Posterior vena cava (tissue), 2 donors: ENCODE results near the gene COL9A3. TPM values are rescaled to one million over a fixed set of nuclear protein-coding genes. Genes with fewer than 3 reads are reported as not detected.
"Not testable (repeated sequence)": the region's sequence is repeated elsewhere in the genome, so short reads cannot be mapped to it uniquely, and the experiment has no call there.

Source experiments
- DNase-seq: peaks from one replicate; pipeline ENCODE4 v3.0.0-alpha.2; 2020; ENCODE audit warnings: low spot score
- intact Hi-C, 2 donors: fragments of 100-400 bp; cut with DNase I; formaldehyde crosslinking; loops; one replicate each; pipeline versions ENCODE4 v1.14.1 to v1.14.2; 2022 to 2023
- total RNA-seq, 2 donors: library from RNA; stranded (reverse); fragmentation: NEBNext Ultra II Directional; extraction: Animal tissue kit (Norgen Biotek cat#: 25700); gene quantifications; one replicate each; pipeline ENCODE4 v1.2.1, GENCODE V29; 2021
- donor health status: DM: yes; HTN: yes; CAD: no.
- donor health status: DM: yes; HTN: yes; CAD: no.

Gene COL9A3
- total RNA-seq, 2 donors from 2014 or later = 1.0 to 1.9 TPM

GRCh38 chr20:62839261-62839660, 22.4 kb downstream of the COL9A3 start:
- intact Hi-C loops = no loop called here
- DNase-seq = no peak

GRCh38 chr20:62839816-62840215, 23.0 kb downstream of the COL9A3 start:
- intact Hi-C loops = no loop called here
- peak; percentile 51 for DNase-seq

GRCh38 chr20:62840244-62841197, 23.7 kb downstream of the COL9A3 start:
- DNase-seq = peak; percentile 58
- intact Hi-C loops = no loop called here

DNA sequence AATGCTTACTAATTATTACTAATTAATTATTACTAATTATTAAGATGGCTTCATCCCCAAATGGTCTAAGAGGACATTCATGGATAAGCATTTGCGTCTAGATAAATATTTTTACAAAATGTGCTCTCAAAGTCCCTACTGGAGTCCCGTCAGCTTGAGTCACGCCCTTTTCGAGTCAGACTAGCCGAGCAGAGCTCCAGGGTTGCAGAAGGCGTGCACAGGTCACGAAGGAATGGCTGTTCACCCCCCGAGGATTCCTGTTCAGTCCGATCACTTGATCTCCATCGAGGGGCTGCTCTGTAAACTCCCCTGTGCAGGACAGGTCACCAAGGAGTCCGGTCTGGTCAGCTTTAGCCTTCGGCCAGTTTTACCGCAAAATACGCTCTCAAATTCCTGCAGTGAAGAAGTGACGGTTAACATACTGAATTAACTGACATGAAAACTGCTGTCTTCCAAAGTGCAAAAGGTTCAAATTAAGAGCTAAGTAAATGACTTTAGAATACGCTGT, 24.9 kb downstream of the COL9A3 start:
- DNase-seq = no peak
- intact Hi-C loops = no loop called here

DNA sequence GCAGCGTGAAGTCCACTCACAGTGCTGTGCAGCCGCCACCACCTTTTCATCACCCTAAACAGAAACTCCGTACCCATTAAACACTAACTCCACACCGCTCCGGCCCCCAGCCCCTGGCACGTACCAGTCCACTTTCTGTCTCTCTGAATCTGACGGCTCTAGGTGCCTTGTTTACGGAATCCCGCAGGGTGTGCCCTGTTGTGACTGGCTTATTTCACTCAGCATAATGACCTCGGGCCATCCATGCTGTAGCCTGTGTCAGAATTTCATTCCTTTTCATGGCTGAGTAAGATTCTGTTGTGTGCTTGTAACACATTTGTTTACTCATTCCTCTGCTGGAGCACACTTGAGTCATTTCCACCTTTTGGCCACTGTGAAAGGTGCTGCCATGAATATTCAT, 26.8 kb downstream of the COL9A3 start:
- DNase-seq = no peak
- intact Hi-C loops = no loop called here

DNA sequence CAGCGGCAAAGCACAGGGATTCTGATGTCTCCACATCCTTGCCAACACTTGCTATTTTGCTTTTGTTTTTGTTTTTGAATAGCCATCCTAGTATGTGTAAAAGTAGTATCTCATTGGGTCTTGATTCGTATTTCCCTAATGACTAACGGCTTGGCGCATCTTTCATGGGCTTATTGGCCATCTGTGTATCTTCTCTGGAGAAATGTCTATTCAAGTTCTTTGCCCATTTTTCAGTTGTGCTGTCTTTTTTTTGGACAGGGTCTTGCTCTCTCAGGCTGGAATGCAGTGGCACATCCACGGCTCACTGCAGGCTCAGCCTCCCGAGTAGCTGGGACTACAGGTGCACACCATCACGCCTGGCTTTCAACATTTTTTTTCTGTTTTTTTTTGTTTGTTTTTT, 27.3 kb downstream of the COL9A3 start:
- intact Hi-C loops = no loop called here

DNA sequence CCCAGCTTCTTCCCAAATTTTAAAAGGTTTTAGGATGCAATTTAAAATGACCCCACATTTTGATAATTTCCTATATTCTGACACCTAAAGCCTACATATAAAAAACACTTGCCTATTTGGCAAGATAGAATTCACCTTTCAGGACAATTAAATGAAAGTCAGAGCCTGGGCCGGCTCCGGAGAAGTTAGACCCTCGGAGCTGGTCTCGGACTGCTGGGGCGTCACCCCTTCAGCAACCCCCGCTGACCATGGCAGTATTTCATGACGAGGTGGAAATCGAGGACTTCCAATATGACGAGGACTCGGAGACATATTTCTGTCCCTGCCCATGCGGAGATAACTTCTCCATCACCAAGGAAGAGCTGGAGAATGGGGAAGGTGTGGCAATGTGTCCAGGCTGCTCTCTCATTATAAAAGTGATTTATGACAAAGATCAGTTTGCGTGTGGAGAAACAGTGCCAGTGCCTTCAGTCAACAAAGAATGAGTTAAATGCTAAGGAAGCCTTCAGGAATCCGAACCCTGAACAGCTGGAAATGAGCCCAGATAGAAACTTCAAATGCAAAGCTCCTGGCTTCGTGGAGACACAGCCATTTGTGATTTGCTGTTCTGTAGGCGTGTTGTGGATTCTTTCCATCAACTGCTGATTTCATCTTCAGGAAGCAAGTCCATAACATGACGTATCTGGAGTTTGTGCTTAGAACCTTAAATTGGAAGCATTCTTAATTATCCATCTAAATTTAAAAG, 28.7 kb downstream of the COL9A3 start:
- no peak for DNase-seq
- intact Hi-C loops = loop anchor here in 1 of 2 donors (5.0 kb wide), 1 partner anchor 178 kb away; no protein-coding TSS in a partner anchor

More for the DNA sequence above, 27.3 kb downstream of the COL9A3 start:
- no peak for DNase-seq

DNA sequence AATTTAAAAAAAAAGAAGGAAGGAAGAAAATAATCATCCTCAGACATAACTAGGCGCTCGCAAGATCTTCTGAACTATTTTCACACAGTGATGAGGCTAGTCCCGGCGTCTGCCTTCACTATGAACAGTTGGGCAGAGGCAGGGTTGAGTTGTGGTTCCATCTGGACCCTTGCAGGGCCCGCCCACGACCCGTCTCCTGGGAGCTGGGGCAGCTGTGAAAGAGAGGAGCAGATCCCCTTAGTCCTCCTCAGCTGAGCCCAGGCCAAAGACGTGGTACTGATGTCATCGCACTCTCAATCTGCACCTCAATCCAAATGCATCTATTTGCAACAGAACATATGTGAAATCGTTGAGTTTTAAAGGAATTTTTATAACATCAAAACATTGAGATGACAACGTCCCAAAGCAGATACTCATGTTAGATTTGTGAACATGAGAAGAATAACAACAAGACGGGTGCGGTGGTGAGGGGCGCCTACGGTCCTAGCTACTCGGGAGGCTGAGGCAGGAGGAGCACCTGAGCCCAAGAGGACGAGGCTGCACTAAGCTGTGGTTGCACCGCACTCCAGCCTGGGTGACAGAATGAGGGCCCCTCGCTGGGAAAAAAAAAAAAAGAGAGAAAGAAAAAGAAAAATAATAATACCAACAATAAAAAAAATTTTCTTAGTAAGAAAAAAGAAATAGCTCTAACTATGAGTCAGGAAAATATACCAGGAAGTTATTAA, 29.5 kb downstream of the COL9A3 start:
- DNase-seq = no peak
- intact Hi-C loops = loop anchor here in 1 of 2 donors (5.0 kb wide), 1 partner anchor 179 kb away; no protein-coding TSS in a partner anchor

DNA sequence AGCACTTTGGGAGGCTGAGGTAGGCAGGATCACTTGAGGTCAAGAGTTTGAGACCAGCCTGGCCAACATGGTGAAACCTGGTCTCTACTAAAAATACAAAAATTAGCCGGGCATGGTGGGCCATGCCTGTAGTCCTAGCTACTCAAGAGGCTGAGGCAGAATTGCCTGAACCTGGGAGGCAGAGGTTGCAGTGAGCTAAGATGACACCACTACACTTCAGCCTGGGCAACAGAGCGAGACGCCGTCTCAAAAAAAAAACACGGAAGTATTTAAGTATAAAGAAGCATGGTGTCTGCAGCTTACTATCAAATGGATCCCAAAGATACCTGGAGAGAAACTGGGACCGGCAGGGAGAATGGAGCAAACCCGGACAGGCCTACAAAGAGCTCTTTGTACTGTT, 32.1 kb downstream of the COL9A3 start:
- not testable (repeated sequence) for DNase-seq
- intact Hi-C loops = loop anchor here in 1 of 2 donors (5.0 kb wide), 1 partner anchor 182 kb away; no protein-coding TSS in a partner anchor

- intact Hi-C loops = loop anchor here in 1 of 2 donors (5.0 kb wide), 1 partner anchor 182 kb away; no protein-coding TSS in a partner anchor
- DNase-seq = no peak
Measured at GRCh38 chr20:62849431-62849830, 32.6 kb downstream of the COL9A3 start.

DNA sequence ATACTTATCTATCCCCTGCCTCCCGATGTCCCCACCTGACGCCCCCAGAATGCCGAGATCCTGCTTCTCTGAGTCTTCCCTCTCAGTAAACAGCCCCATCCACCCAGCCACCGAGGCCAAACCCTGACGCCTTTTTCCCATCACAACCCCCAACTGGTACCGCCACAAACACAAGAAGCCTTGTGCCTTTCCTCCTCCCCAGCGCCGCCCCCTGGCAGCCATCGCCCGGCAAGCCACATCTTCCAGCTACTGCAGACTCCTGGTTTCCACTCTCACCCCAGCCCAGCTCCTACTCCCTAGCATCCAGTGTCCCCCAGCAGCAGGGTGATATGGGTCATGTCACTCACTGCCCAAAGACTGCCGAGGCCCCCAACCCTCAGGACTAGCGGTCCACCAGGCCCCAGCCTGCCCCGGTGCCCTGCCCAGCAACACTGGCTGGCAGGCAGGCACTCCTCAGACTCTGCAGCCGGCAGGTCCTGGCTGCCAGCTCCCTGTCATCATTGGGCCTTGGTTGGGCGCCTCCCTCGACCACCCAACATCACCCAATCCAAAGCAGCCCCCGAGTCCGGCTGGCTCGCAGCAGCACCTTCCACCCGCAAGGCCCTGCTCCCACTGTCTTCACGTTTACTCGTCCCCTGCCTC, 33.6 kb downstream of the COL9A3 start:
- no peak for DNase-seq
- intact Hi-C loops = no loop called here

GRCh38 chr20:62852196-62852595, 35.3 kb downstream of the COL9A3 start:
- no peak for DNase-seq
- intact Hi-C loops = no loop called here

- intact Hi-C loops = no loop called here
- DNase-seq = no peak
Measured at GRCh38 chr20:62852841-62853240, 36.0 kb downstream of the COL9A3 start.

DNA sequence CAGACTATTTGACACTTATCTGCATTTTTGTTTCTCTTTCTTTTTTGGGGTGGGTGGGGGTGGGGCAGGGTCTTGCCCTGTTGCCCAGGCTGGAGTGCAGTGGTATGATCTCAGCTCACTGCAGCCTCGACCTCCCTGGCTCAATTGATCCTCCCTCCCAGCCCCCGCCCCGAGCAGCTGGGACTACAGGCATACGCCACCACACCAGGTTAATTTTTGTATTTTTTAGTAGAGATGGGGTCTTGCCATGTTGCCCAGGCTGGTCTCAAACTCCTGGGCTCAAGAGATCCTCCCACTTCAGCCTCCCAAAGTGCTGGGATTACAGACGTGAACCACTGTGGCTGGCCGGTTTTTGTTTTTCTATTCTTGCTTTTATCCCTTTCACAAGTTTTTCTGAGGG, 36.5 kb downstream of the COL9A3 start:
- intact Hi-C loops, DNase-seq: not testable (repeated sequence)

DNA sequence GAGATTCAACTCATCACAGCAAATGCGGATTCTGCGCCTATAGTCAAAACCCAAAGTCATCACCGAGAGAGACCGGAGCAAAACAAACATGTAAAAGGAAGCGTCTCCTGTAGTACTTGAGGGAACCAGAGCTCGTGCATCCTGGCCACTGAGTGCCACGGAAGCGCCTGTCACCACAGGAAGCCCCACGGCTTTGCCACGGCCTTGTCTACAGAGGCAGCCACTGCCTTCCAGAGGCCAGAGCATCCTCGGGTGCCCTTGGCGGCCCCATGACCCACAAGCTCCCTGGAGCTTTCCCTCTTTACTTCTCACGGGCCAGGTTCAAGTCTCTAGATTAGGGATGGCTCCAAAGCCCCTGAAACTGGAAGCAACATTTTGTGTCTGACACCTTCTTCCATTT, 37.3 kb downstream of the COL9A3 start:
- no peak for DNase-seq
- intact Hi-C loops = no loop called here

DNA sequence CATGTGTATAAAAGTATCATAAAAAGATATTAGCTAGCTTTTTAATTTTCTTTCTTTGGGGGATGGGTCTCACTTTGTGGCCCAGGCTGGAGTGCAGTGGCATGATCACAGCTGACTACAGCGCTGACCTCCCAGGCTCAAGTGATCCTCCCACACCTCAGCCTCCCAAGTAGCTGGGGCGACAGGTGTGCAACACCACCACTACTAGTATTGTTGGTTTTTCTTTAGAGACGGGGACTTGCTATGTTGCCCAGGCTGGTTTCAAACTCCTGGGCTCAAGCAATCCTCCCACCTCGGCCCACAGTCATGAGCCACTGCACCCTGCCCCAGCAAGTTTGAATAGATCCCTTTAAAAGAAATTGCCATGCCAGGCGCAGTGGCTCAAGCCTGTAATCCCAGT, 38.3 kb downstream of the COL9A3 start:
- no peak for DNase-seq
- intact Hi-C loops = no loop called here

GRCh38 chr20:62856931-62857619, 40.2 kb downstream of the COL9A3 start:
- no peak for DNase-seq
- intact Hi-C loops = no loop called here
